Renal pelvis (tissue), 4 donors: ENCODE results near the gene PTPRE. TPM values are rescaled to one million over a fixed set of nuclear protein-coding genes. Genes with fewer than 3 reads are reported as not detected.

ENCODE experiments used
- DNase-seq: peaks from one replicate; pipeline ENCODE4 v3.0.0-alpha.2; 2013
- polyA plus RNA-seq, 3 donors: library from polyadenylated mRNA; unstranded; fragments of 120-200 nt; gene quantifications; one replicate each; pipeline ENCODE4 v1.2.1, GENCODE V29; 2013; ENCODE audit not compliant: insufficient read length in 3 of 3

The PTPRE gene
- polyA plus RNA-seq, 3 donors, result 5.7 to 6.9 (median 5.8) TPM

DNA sequence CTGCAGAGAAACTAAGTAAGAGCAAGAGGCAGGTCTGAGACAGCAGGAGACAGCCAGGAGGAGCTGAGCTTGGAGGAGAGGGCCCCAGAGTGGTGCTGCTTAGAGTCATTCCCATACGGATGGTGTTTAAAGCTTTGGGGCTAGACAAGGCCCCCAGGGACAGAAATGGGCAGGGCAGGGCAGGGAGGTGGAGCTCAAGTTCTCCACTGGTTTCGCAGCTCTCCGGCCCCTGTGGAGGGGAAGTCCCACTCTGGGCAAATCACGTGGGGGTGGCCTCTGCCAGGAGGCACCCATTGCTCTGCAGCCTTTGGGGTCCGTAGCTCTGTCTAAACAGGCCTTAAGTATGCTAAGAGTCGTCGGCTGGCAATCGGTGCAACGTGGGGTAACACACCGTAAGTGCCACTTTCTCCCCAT, 1.0 kb upstream of the PTPRE start:
- DNase-seq, result no peak

DNA sequence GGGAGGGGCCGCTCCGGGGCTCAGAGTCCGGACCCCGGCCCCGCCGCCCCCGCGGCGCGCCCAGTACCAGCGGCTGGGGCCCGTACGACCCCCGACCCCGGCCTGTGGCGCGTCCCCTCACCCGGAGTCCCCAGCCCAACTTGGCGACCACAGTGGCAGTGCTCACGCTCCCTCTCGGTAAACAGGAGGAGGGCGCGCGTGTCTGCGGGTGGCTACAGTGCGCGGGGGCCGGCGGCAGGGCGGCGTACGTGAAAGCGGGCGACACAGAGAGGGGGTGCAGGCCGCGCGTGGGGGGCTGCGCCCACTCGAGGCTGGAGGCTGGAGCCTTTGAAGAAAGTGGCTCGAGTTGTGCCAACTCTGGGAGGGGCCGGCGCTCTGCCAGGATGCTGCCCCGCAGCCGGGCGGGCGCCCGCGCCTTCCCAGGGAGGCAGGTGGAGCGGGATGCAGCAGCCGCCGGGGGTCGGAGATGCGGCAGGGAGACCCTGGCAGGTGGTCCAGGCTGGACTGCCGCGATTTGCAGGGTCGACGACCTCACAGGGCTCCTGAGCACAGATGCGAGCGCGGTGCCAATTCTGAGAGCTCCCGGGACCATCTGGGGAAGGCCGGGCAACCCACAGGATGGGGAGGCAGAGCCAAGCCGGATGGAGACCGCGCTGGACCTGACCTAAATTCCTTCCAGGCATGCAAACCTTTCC, 655 bp downstream of the PTPRE start:
- DNase-seq, result no peak

DNA sequence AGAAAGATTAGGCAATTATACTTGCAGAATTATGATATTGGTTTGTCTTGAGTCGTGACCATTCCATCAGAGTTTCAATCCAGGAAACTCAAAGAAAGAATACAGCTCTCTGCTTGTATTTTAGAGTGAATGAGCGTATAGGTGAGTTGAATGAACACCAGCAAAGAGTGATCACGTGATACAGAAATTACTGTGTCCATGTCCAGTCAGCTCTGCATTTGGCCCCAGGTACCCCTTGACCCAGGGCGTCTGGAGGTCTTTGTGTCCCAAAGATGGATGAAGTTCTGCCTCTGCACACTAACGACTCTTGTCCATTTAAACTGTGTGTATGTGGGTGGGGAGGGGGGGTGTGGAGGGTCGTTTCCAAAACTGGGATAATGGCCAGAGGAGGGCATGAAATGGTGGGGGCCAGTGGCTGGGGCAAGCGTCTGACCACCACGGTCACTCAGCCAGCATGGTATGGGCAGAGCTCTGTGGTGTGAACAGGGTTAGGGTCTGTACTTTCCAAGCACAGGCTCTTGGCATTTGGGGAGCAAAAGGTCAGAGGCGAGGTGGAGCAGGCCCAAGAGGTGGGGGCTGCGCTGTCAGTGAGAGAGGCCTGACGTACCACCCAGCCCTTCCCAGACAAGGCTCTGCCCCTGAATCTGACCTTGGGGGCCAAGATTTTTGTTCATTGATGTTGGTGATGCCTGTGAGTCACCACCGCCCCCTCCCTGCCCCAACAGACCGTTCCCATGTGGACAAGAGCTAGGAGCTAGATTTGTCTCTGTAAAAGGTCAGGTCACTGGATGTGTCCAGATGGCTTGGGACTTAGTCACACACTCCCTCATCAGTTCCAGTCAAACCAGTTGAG, 1.4 kb downstream of the PTPRE start:
- DNase-seq, result no peak

DNA sequence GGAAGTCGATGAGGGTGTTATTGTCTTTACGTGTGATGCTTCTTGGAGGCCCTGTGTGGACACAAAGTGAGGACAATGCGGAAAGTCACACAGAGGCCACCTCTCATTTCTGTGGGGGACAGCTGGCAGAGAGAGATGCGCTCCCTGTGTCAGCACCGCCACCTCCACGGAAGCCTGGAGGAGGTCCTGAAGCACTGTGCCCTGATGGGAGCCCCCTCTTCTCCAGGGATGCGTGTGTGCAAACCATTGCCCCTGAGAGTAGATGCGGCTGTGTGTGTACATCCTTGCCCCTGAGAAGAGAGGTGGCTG, 2.0 kb downstream of the PTPRE start:
- no peak for DNase-seq

DNA sequence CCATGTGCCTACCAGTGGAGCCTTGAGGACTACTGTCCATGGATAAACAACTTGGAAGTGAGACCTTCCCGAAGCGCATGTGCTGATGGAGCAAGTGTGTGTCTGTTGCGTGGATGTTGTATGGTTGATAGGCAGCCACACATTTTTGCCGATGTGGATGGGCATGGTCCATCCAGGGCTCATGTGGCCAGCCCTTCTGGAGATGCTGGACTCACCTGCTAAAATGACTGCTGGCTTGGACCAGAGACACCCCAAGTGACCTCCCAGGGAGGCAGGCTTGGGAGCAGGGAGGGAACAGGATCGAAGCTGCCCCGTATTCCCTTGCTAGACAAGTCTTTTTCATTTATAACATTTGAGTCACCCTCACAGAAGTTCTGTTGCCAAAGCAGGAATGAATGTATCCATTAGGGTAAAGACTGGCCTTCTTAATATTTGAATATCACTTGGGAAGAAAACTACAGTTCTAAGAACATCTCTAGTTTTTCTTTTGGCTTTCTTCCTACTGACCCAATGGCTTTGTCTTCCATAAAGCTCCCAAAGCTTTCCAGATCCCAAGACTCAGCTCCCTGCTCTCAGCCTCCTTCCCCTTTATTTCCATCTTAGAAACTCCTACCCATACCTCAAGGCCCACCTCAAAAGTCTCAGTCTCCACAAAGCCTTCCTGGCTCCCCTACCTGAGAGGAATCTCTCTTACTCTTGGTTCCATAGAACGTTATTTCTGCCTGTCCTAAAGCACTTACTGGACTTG, 3.0 kb downstream of the PTPRE start:
- DNase-seq, result no peak

DNA sequence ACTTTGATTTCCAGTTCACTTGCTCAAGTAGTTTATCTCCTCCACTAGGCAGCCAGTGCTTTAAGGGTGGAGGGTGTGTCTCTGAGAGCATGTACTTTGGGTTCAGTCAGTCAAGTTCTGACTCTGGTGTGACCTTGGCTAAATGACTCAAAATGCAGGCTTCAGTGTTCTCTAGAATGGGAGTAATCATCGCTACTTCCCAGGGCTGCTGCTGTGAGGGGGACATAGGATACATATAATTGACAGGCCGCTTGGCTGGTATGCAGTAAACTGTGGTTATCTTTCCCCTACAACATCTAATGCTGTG, 3.5 kb downstream of the PTPRE start:
- DNase-seq, result no peak

DNA sequence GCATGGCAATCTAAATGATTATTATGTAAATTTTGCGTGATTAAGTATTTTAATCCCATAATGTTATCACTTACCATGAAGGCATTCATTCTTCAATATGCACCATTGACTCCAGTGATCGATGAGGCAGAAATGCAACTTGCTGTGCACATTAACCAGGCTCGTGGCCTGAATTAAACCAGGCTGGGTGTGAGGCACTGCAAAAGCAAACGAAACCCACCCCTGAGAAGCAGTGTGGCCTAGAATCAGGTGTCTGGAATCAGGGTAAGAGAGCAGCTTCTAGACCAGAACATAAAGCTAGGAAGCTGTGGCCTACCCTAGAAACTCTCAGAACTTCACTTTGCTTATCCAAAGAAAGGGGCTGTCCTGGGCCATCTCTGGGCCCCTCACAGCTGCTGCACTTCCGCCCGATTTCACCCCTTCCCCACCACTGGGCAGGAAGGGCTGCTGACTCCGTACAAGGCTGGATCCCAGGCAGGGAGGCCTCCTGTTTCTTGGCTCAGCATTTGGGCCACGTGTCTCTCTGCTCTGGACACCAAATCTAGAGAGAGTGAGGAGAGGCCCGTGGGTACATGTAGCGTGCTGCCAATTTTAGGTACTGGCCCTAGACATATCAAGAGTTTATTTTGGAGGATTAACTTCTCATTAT, 4.4 kb downstream of the PTPRE start:
- no peak for DNase-seq

DNA sequence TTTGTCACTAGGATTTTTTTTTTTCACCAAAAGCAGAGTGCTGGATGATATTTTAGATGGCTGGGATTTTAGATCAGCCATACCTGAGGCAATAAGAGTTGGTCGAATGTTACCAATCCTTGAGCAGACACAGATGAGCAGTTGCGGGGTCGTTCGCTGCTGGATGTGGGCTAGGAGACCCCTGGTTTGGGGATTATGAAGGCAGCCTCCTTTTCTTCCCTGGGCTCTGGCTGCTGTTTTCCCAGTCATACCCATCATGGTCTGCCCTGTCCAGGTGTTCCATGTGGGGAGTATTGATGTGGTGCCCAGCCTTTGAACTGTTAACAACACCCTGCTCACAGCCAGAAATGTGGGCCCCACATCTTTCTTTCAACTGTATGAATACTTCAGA, 5.0 kb downstream of the PTPRE start:
- no peak for DNase-seq

DNA sequence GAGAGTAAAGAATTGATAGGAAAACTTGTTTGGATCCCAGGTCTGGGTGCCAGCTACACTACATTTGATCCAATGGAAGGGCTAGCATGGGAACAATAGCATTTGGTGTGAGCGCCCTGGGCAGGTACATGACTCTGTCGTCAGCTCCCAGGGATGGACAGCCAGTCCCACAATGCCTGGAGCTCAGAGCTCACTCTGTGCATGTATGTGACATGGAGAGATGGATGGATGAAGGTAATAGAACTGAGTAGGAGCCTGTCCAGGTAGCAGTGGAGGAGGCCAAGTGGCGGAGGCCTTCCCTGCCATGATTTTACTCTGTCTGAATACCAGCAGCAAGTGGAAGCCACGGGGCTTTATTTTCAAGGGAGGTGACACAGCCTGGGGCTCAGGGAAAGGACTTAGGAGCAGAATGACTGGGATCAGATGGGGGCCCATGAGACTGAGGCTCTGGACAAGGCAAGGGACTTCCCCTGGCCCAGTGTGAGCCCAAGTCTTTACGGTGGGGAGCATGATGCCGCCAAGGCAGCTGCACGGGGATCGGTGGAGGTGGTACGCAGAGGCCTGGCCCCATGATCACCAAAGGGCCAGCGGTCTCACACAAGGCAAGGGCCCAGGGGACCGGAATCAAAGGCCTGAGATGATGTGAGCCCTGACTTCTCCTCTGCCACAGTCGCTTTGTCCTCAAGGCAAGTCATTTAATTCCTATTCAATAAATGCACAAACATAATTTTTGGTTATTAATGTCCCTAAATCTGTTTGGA, 5.9 kb downstream of the PTPRE start:
- no peak for DNase-seq

DNA sequence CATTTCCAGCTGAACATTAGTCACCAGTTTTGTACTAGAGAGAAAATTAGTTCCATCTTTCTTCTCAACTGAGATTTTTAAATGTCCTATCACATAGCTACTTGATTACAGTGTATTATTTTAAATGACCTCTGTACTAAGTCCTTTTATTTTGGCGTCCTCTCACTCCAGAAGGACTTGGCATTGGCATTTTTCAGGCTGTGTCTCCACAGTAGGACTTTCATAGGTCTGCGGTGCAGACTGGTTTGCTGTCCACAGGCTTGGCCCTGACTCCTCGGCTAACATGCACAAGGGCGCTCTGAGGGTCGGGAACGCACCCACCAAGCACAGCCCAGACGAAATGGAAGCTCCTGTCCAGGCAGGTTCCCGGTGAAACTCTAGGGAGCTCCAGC, 6.5 kb downstream of the PTPRE start:
- DNase-seq, result no peak

DNA sequence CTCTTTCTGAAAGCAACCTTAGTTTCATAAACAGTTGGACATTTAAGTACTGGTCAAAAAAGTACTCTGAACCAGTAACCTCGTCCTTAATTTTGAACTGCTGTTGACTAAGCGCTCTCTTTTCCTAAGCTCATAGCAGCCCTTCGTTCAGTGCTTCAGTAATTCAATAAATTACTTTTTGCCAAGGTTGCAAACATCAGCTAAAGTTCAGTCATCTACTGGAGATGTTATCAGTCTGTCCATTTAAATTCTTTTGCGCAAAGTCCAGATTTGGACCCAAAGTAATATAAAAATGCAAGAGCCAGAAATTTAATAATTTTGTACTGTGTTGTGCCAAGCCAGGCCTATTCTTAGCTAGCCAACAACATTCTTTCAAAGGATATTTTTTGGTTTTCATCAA, 8.4 kb downstream of the PTPRE start:
- no peak for DNase-seq

DNA sequence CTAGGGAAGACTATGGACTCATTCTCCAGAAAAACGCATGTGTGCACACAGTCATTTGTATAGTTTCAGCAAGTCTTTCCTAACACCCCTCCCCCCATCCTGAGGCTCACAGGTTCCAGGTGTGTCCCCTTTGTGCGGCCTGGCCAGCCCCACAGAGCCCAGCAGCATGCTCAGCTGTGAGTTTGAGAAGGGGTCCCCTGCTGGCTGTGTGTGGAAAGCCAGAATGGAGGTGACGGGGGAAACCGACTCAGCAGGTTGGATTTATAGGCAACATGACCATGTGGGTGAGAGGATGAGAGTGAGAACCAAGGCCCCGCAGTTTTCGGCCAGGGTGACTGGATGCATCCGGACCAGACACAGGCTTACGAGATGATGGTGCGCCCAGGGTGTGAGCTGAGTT, 9.9 kb downstream of the PTPRE start:
- no peak for DNase-seq

DNA sequence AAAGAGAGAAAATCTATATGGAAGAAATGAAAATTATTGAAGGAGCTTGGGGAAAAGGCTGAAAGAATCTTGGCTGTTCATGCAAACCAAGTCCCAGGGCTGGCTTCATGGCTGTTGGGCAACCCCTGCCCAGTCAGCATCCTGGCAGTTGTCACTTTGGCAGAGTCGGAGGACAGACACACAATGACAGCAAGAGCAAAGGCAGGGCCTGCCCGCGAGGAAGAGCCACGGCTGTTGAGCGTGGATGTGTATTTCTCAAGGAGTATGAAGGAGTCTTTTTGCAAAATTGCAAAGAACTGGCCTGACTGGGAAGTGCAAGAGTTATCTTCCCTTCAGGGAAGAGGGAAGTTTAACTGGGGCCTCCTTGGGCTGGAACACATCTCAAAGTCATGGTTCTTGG, 11.7 kb downstream of the PTPRE start:
- no peak for DNase-seq

DNA sequence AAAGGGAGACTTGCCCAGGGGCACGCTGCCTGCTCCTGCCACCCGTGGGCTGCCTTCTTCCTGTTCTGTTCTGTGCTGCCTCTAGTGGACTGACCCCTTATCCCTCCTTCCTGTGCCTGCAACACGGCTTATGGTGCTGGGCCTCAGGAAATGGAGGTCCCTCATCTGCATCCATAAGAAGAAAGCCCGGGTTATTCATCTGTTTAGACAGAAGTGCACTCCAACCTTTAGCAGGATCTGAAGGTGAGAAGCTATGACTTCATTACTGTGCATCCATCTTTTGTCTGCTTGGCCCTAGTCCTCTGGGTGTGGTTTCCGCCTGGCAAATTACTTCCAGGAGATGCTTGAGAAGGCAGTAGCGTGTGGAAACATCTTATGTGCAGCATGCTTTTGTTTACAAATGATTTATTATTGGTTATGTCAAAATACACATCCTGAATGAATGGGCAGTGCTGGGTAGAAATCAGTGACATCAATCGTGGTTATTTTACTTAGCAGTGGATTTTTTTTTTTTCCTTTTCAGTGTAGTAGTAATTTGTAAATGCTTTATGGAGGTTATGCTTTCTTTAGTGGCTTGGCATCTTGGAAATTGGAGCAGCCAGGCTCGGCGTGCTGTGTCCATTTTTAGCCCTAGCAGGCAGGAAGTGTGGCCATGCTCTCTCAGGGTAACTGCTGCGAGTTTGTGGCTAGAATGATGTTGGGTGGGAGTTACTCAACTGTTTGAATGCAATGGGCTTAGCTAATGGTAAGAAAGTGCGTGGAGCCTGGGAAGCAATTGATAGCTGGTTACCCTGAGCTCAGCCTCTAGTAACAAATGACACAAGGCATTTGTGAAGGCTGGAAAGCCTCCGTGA, 12.7 kb downstream of the PTPRE start:
- no peak for DNase-seq

DNA sequence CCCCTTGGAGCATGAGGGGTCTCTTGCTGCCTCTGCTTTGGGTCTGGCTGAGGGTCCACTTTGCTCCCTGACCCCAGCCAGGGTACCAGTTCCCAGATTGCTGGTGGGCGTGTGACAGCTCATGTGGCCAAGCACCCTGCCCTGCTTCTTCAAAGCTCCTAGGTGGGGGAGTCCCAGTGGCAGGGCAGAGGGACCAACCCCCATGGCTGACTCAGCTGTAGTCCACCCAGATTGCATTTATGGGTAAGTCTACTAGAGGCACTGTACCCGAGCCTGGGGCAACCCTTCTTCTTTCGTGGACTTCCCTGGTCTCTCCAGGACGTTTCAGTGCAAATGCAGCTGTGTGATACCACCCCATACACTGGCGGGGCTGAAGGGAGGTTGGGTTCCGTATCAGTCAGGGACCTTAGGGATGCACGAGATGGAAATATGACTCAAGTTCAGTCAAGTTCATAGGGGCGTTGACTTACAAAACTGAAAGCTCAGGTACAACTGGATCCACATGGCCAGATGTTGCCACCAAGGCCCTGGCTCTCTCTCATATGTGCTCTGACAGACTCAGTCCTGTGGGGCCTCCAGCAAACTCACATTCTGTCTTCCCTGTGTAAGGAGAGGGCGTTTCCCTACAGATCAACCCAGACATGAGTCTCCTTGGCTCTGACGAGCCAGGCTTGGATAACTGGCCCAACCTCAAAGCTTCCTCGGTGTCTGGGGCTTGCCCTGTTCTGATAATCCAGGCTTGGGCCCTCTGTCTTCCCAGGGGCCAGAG, 13.6 kb downstream of the PTPRE start:
- no peak for DNase-seq

DNA sequence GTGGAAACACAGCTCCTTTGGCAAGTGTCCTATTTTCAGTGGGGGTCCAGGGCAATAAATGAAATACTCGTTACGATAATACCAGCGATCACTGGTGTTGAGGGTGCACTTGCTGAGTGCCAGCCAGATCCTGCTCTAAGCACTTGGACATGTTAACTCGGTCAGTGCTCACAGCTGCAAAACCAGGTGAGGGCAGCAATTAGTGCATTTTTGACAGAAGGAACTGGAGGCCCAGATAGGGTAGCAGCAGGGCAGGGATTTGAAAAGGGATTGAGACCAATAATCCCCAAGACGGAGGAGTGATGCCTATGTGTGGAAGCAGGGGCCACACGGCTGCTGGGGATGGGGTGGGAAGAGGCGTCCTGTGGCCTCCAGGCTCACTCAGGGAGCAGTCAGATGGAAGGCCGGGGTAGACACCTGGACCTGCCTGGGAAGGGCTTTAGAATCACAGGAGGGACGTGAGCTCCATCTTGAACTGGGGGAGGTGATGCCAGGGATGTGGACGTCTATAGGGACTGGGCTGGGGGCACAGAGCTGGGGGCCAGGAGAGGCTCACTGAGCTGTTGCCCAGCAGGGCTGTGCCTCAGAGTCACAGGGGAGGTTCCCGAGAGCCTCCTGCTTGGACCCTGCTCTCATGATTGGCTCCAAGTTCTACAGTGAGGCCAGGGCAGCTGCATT, 14.3 kb downstream of the PTPRE start:
- DNase-seq, result no peak

DNA sequence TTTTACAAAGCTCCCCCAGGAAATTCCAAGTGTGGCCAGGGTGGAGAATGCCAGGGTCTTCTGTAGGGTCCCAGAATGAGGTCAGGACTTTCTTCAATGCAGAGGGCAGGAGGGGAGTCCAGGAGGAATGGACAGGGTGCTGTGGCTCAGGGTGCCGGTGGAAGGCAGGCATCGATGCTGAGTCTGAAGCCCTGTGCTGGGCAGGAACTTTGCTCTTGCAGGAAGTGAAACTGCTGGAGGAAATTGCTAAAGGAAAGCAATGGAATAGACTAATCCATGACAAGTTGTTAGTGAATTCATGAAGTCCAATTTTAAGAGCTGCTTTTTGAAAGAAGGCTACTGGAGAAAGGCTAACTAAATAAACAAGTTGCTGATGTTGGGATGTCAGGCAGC, 14.8 kb downstream of the PTPRE start:
- DNase-seq, result no peak

DNA sequence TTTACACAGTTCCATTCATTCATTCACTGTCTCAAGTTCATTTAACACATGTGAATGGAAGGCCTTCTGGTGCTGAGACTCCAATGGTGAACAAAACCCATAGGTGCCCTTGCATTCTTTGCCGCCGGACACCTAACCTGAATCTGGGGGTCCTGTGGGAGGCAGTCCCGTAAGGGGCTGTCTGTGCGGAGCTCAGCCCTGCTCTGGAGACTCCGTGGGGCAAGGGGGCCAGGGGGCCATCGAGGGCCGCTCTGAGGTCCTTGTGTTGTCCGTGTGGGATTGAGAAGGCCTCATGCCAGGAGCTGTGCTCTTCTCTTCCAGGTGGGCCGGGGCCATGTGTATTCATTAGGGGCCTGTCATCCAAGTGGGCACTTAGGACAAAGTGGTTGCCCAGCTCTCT, 15.3 kb downstream of the PTPRE start:
- DNase-seq, result no peak

DNA sequence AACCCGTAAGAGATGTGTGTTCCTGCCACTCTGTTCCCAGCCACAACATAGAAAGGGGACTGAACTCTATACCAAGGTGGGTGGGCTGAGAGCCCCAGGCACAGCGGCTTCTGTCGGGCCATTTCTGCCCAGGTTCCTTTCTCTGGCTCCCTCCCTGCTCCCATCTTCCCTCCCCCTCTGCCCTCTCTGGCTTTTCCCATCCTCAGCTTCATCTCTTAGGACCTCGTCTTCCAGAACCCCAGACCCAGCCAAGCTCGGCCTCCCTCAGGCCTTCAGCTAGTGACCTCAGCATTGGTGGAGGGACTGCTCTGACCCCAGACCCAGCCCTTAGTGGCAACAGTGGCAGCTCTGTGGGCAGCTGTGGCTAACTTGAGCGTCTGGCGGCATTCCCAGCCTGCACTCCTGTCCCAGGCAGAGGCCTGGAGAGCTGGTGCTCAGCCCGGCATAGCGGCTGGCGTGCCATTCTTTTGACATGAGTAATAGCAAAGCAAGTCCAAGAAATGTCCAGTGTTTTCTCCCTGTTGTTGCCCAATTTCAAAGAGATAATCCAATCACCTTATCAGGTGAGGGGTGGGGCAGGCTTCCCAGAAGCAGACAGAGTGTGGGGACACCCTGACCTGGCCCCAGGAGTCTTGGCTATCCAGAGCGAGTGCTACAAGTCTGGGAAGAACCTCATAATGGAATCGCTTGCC, 15.9 kb downstream of the PTPRE start:
- DNase-seq, result no peak
